Stimulated activated memory B cell treated with anti-CD40 and anti-IgM and Interleukin-4, amounts not matched to agents 10 μg/mL and 1 μg/mL and 100 μg/mL, for 72 hours (primary cell): ENCODE data around the gene TRIM23.
"Not testable (repeated sequence)": the region's sequence is repeated elsewhere in the genome, so short reads cannot be mapped to it uniquely, and the experiment has no call there.

ENCODE experiments used
- ATAC-seq: fragments of 150-1000 bp; cut with Tn5 transposase; 2 replicates; pipeline ENCODE4 v1.10.0; 2021
- H3K27ac Mint-ChIP-seq: one replicate; pipeline ENCODE4 v1.8.0; 2022; ENCODE audit warnings: mild to moderate bottlenecking, mixed read lengths
- H3K27me3 Mint-ChIP-seq: one replicate; pipeline ENCODE4 v1.8.0; 2022; ENCODE audit warnings: mixed read lengths
- H3K36me3 Mint-ChIP-seq: one replicate; pipeline ENCODE4 v1.8.0; 2022; ENCODE audit warnings: mixed read lengths
- H3K4me1 Mint-ChIP-seq: one replicate; pipeline ENCODE4 v1.8.0; 2022; ENCODE audit warnings: mixed read lengths
- H3K4me3 Mint-ChIP-seq: one replicate; pipeline ENCODE4 v1.8.0; 2022; ENCODE audit warnings: mild to moderate bottlenecking, moderate library complexity, mixed read lengths
- H3K9me3 Mint-ChIP-seq: one replicate; pipeline ENCODE4 v1.8.0; 2022; ENCODE audit warnings: mixed read lengths

Gene TRIM23

DNA sequence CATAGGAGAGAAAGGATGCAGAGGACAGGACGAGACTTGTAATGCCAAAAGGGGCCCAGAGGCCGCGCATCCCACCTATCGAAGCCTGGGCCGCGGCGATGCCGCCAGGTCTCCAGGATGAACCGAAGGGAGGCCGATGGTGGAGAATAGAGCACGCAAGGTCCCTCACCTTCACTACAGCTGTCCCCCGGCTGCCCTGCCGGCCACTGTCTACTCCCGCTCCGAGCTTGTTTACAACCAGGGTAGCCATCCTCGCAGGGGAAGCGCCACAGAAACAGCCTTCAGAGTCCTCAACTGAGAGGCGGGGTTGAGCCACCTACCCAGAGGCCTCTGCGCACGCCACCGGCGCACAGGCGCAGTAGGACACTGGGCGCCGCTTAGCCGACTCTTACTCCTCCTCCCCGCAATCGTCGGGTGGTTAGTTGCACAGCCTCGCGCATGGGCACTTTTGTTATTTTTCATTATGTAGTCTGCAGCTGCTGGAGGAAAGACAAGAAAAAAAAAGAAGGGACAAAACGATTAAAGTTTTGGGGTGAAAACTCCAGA lies at the start of gene TRIM23:
Gene TRIM23, minus strand, starts transcription at position 309 of the 546 bp plus-strand sequence. Its CDS starts 59 bp downstream, at position 250.
- Mint-ChIP-seq H3K27ac (peak within 1 kb of the TSS; percentile 97), H3K27me3 (no peaks in the 10 kb centered on the region), H3K4me1 (peaks cover 32% of the 10 kb centered on the region), H3K36me3 (no peaks in the 10 kb centered on the region), H3K4me3 (peak within 1 kb of the TSS; percentile 97), H3K9me3 (no peaks in the 10 kb centered on the region)
- ATAC-seq: peak; percentile 99

DNA sequence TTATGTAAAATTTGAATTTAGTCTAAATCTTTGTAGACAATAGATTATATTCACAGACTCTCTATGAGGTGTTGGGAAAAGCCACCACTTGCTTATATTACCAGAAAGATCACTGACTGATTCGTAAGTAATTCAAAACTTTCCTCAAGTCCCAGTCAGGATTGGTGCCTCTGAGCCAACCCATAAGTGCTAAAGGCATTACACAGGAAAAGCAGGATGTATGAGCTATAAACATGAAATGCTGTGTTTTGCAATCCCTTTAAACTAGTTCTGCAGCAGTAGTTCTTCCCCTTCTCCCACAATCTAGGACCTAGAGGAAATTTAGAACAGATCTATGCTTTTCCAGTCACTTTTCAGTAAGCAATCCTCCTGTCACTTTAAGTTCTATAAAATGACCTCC lies 48.7 kb upstream of the TRIM23 start:
- H3K4me1 Mint-ChIP-seq: no peaks in the 10 kb centered on the region
- H3K36me3 Mint-ChIP-seq: peaks cover 36% of the 10 kb centered on the region
- H3K4me3 Mint-ChIP-seq: no peak overlapping the region
- H3K27me3 Mint-ChIP-seq: no peaks in the 10 kb centered on the region
- ATAC-seq: no peak
- no peaks in the 10 kb centered on the region for H3K9me3 Mint-ChIP-seq
- H3K27ac Mint-ChIP-seq: no peak overlapping the region

DNA sequence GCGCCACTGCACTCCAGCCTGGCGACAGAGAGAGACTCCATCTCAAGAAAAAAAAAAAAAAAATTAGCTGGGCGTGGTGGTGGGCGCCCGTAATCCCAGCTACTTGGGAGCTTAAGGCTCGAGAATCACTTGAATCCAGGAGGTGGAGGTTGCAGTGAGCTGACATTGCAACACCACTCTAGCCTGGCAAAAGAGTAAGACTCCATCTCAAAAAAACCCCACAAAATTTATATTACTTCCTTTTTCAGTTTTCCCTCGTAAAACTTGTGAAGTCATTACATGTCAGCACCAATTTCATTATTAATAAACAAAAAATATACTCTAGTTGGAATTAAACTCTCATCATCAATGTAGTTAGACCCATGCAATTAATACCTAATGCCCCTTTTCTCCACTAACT lies 44.6 kb upstream of the TRIM23 start:
- ATAC-seq: no peak
- peaks cover 21% of the 10 kb centered on the region for H3K36me3 Mint-ChIP-seq
- H3K4me3 Mint-ChIP-seq: no peak overlapping the region
- no peaks in the 10 kb centered on the region for H3K27me3 Mint-ChIP-seq
- no peaks in the 10 kb centered on the region for H3K9me3 Mint-ChIP-seq
- H3K27ac Mint-ChIP-seq: no peak overlapping the region
- H3K4me1 Mint-ChIP-seq: no peaks in the 10 kb centered on the region

DNA sequence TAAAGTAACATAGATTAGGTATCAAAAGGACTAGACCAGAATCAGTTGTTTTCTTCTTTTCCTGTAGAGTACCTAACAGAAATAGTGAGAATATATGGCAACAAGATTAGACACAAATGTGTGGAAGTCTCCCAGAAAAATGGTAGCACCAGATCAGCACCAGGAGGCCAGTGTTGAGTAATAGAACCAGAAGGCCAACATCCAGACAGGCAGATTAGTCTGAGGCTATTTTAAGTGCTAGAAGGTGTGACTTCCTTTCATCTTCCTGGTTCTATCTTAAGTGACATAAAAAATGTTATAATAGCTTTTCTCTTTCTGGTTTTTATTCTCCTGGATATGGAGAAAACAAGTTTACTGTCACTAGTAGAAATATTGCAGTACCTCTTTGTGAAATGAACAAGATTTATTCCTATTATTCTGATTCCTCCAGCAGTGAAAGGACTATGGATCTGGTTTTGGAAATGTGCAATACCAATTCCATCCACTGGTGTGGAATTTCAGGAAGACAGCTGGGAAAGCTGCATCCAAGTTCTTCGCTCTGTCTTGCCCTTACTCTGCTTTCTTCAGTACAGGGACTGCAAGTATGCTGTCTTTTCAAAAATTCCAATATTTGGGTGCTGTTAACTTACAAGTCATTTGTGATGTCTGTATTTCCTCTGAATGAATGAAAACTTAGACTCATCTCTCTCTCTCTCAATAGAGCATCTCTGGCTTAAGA lies 39.8 kb upstream of the TRIM23 start:
- Mint-ChIP-seq H3K27ac (no peak overlapping the region), H3K4me3 (no peak overlapping the region)

DNA sequence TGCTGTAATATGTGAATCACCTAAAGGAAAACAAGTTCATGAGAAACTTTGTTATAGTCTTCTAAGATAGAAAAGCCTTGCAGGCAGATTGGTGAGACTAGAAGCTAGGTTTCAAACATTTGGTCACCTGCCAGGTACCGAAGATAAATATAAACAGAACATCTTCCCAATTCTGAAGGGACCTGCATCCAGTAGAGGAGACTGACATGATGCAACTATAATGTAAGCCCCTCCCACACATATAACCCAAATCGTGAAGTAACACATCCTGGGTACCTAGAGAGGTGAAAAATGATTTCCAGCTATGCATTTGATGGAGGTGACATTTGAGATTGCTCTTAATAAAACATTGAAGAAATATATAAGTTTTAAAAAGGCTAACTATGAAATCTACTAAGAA lies 30.6 kb upstream of the TRIM23 start:
- H3K4me1 Mint-ChIP-seq: no peaks in the 10 kb centered on the region
- H3K36me3 Mint-ChIP-seq: peaks cover 22% of the 10 kb centered on the region
- no peaks in the 10 kb centered on the region for H3K9me3 Mint-ChIP-seq
- H3K27me3 Mint-ChIP-seq: no peaks in the 10 kb centered on the region
- H3K27ac Mint-ChIP-seq: no peak overlapping the region
- no peak for ATAC-seq
- no peak overlapping the region for H3K4me3 Mint-ChIP-seq

More for the DNA sequence above, 39.8 kb upstream of the TRIM23 start:
- no peaks in the 10 kb centered on the region for H3K27me3 Mint-ChIP-seq
- ATAC-seq: no peak
- H3K4me1 Mint-ChIP-seq: no peaks in the 10 kb centered on the region
- no peaks in the 10 kb centered on the region for H3K9me3 Mint-ChIP-seq
- peaks cover 44% of the 10 kb centered on the region for H3K36me3 Mint-ChIP-seq

DNA sequence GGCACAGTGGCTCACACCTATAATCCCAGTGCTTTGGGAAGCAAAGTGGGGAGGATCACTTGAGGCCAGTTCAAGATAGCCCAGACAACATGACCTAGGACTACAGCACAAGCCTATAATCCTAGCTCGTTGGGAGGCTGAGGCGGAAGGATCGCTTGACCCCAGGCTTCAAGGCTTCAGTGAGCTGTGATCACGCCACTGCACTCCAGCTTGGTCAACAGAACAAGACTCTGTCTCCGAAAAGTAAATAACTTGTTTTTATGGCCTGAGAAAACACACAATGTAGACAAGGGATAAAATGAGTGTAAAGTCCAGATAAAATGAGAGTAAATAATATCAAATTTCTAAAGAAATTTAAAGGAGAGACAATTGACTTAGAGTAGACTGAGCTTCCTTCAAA lies 27.0 kb upstream of the TRIM23 start:
- H3K27ac Mint-ChIP-seq: no peak overlapping the region
- peaks cover 30% of the 10 kb centered on the region for H3K36me3 Mint-ChIP-seq
- H3K4me3 Mint-ChIP-seq: no peak overlapping the region
- H3K9me3 Mint-ChIP-seq: no peaks in the 10 kb centered on the region
- H3K27me3 Mint-ChIP-seq: no peaks in the 10 kb centered on the region
- no peak for ATAC-seq
- H3K4me1 Mint-ChIP-seq: peaks cover 7% of the 10 kb centered on the region

DNA sequence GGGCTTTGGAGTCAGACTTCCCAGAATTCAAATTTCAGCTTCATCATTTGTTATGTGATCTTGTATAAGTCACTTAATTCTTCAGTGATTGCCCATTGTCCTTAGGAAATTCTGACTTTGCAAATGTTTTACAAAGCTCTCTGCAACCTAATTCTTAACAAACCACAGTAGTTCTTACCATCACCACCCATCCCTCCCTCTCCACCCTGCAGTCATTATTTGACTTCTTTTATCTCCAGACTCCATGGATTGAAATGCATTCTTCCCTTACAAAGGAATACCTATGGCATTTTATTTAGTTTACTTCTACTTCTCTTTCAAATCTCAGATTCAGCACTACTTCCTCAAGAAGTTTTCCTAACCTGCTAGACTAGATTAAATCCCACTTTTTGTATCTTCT lies 23.8 kb upstream of the TRIM23 start:
- no peaks in the 10 kb centered on the region for H3K27me3 Mint-ChIP-seq
- ATAC-seq: no peak
- H3K9me3 Mint-ChIP-seq: no peaks in the 10 kb centered on the region
- no peak overlapping the region for H3K27ac Mint-ChIP-seq
- peaks cover 30% of the 10 kb centered on the region for H3K36me3 Mint-ChIP-seq
- peaks cover 7% of the 10 kb centered on the region for H3K4me1 Mint-ChIP-seq
- no peak overlapping the region for H3K4me3 Mint-ChIP-seq

DNA sequence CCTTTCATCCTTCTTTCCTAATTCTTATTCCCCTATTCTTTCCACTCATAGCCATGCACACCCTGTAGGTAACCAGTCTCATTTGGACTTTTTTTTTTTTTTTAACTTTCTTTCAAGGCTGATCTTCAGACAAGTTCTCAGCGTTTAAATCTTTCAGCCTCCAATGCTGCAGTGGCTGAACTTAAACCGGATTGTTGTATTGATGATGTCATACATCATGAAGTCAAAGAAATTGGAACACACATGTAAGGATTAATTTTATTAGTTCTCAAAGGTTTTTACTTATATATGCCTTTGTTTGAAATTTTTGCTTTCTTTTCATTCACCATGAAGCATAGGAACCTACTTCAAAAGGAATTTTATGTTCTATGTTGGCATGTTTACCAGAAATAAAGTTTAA lies 22.8 kb upstream of the TRIM23 start:
- H3K27ac Mint-ChIP-seq: peak overlapping the region; percentile 63

DNA sequence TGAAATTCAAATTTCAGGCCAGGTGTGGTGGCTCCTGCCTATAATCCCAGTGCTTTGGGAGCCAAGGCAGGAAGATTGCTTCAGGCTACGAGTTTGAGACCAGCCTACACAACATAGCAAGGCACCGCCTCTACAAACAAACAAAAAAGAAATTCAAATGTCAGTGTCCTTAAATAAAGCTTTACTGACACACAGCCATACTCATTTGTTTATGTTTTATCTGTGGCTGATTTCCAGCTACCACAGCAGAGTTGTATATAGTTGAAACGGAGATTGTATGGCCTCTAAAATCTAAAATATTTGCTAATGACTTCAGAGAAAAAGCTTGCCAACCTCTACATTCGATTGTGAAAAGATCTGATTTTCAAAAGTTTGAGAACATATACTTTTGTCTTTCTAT lies 16.1 kb upstream of the TRIM23 start:
- Mint-ChIP-seq H3K27ac (no peak overlapping the region), H3K27me3 (no peaks in the 10 kb centered on the region), H3K4me3 (no peak overlapping the region), H3K36me3 (peaks cover 30% of the 10 kb centered on the region), H3K9me3 (no peaks in the 10 kb centered on the region), H3K4me1 (no peaks in the 10 kb centered on the region)
- no peak for ATAC-seq

More for the DNA sequence above, 22.8 kb upstream of the TRIM23 start:
- ATAC-seq: no peak
- H3K36me3 Mint-ChIP-seq: peaks cover 30% of the 10 kb centered on the region
- H3K4me1 Mint-ChIP-seq: peaks cover 7% of the 10 kb centered on the region
- H3K27me3 Mint-ChIP-seq: no peaks in the 10 kb centered on the region
- H3K4me3 Mint-ChIP-seq: no peak overlapping the region
- no peaks in the 10 kb centered on the region for H3K9me3 Mint-ChIP-seq

DNA sequence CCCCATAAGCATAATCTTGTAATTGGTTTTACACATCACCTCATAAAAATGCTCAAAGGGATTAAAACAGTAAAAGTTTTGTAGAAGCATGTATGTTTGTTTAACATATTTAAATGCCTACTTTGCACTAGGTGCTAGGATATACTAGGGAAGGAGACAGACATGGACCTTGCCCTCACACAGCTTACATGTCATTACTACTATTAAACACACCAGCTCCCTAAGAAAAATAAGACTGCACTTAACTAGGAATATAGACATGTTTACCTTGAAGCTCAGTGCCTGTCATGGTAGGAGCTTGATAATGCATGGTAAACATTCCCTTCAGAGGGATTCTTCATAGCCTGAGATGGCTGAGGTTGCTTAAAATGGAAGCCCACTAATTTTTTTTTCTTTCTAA lies 6.8 kb upstream of the TRIM23 start:
- H3K4me1 Mint-ChIP-seq: peaks cover 7% of the 10 kb centered on the region
- H3K27me3 Mint-ChIP-seq: no peaks in the 10 kb centered on the region
- H3K36me3 Mint-ChIP-seq: peaks cover 7% of the 10 kb centered on the region
- ATAC-seq: no peak
- H3K9me3 Mint-ChIP-seq: no peaks in the 10 kb centered on the region
- H3K4me3 Mint-ChIP-seq: no peak overlapping the region
- no peak overlapping the region for H3K27ac Mint-ChIP-seq

DNA sequence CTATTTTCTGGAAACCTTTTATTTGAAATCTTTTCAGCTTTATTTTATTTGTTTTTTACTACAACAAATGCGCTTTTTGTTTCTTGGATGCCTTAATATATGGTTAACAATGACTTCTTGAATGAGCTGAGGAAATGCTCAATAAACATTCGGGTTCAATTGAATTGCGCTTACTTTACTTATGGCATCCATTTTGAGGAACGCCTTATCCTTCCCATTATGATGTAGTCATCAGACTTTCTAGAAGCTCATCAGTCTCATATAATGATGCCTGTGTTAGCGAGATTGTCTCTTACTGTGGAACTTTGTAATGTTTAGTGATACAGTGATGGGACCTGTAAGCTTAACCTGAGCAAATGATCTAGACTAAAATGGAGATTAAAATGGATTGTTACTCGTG lies 1.6 kb upstream of the TRIM23 start:
- peak overlapping the region; percentile 97 for H3K4me3 Mint-ChIP-seq
- H3K27me3 Mint-ChIP-seq: no peaks in the 10 kb centered on the region
- H3K9me3 Mint-ChIP-seq: no peaks in the 10 kb centered on the region
- no peak for ATAC-seq
- peak overlapping the region; percentile 97 for H3K27ac Mint-ChIP-seq
- H3K4me1 Mint-ChIP-seq: peaks cover 28% of the 10 kb centered on the region
- peaks cover 7% of the 10 kb centered on the region for H3K36me3 Mint-ChIP-seq

DNA sequence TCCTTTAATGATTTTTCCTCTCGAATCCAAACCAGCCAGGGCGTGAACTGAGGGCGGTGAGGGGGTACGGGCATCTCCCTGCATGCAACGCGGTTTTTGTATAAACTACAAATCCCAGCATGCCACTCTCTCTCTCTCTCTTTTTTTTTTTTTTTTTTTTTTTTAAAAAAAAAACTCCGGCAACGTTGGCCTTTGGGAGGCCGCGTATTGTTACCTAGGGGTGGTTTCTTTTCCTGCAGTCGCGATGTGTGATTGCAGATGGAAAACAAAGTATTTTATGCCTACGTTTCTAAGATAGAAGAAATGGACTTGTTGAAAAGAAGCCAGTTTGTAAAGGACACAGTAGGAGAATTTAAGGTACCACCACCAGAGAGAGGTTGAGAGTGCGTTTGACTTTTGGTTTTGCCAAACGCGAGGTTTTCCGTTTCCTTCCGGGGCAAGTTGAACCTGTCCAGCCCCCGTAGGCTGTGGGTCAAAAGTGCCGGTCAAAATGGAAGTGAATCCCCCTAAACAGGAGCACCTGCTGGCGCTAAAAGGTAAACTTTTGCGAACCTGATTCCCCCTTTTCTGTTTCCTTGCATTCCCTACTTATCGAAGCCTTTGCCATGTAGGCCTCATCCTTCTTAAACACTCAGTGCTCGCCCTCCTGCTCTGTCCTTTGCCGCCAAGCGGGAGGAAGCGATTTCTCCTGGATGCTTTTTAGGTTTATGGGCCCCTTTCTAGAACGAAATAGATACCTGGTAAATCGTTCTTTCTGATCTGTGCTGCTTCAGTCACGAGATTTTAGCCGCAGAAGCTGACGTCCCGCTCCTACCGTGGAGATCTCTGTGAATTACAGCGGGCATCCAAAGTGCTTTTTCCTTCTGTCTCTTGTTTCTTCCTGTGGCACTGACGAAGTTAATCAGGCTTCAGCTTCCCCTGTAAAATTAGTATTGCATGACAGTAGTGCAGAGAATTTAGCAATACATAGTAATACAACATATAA lies 730 bp upstream of the TRIM23 start, which contains the start of the genes SHLD3 and TRAPPC13:
Gene SHLD3, plus strand, starts transcription at position 457 of the 985 bp plus-strand sequence. CDS start 4,561 bp downstream, outside the sequence.
Gene TRAPPC13, plus strand, starts transcription at position 457 of the 985 bp plus-strand sequence. Its CDS starts 34 bp downstream, at position 491.
- Mint-ChIP-seq H3K4me3 (peak within 1 kb of the TSS; percentile 97), H3K27ac (peak within 1 kb of the TSS; percentile 97), H3K36me3 (peaks cover 6% of the 10 kb centered on the region), H3K9me3 (no peaks in the 10 kb centered on the region), H3K4me1 (peaks cover 28% of the 10 kb centered on the region), H3K27me3 (no peaks in the 10 kb centered on the region)
- peak; percentile 90 for ATAC-seq

DNA sequence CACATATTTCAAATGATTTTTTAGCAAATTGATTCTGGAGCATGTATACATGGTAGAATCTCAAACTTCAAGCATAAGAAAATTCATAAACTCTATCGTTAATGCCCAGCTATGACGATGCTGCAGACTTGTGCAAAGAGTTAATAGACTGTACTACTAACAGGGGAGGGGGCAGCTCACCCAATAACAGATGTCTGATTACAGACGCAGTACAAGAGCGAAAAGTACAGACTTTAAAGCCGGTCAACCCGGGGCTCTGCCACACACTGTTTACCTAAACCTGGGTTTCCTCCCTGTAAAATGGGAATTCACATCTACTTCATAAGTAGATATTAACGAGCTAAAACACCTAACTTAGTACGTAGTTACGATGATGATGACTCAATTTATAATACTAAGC lies 651 bp downstream of the TRIM23 start:
- peak overlapping the region; percentile 97 for H3K27ac Mint-ChIP-seq
- no peaks in the 10 kb centered on the region for H3K36me3 Mint-ChIP-seq

DNA sequence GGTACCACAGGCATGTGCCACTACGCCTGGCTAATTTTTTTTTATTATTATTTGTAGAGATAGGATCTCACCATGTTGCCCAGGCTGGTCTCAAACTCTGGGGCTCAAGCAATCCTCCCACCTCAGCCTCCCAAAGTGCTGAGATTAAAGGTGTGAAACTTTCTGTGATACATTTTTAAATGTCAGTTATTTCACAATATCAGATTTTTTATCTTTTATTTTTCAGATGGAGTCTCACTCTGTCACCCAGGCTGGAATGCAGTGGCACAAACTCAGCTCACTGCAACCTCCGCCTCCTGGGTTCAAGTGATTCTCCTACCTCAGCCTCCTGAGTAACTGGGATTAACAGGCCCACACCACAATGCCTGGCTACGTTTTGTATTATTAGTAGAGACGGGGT lies 2.2 kb downstream of the TRIM23 start:
- H3K4me1 Mint-ChIP-seq: peaks cover 35% of the 10 kb centered on the region
- H3K27me3 Mint-ChIP-seq, ATAC-seq, H3K9me3 Mint-ChIP-seq, H3K36me3 Mint-ChIP-seq, H3K4me3 Mint-ChIP-seq, H3K27ac Mint-ChIP-seq: not testable (repeated sequence)

More for the DNA sequence above, 651 bp downstream of the TRIM23 start:
- peaks cover 35% of the 10 kb centered on the region for H3K4me1 Mint-ChIP-seq
- H3K27me3 Mint-ChIP-seq: no peaks in the 10 kb centered on the region
- no peaks in the 10 kb centered on the region for H3K9me3 Mint-ChIP-seq
- ATAC-seq: no peak
- peak overlapping the region; percentile 97 for H3K4me3 Mint-ChIP-seq

DNA sequence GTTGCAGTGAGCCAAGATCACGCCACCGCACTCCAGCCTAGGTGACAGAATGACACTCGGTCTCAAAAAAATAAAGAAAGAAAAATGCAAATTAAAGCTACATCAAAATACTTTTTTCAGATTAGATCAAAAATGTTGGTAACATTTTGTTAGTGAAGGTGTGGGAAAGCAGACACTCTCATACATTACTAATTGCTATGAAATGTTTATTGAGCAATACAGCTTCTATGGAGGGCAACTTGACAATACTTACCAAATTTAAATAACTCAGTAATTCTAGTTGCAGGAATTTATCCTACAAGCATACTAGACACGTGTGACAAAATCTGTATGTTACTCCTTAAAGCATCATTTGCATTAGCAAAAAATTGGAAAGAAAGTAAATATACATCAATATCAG lies 4.1 kb downstream of the TRIM23 start:
- peaks cover 24% of the 10 kb centered on the region for H3K4me1 Mint-ChIP-seq
- no peak for ATAC-seq
- peaks cover 5% of the 10 kb centered on the region for H3K36me3 Mint-ChIP-seq

More for the DNA sequence above, 4.1 kb downstream of the TRIM23 start:
- Mint-ChIP-seq H3K9me3 (no peaks in the 10 kb centered on the region), H3K27ac (no peak overlapping the region), H3K4me3 (no peak overlapping the region), H3K27me3 (no peaks in the 10 kb centered on the region)
